GM12872 (cell line): ENCODE data around the gene MARK3.

ENCODE experiments used
- TF ChIP-seq, protein P1 (sequence below): IDR thresholded peaks from 3 replicates; pipeline ENCODE4 v1.5.1; 2011; ENCODE audit warnings: low read depth, mild to moderate bottlenecking, low read length, moderate library complexity; ENCODE audit not compliant: insufficient read depth

Gene MARK3

GRCh38 chr14:103543721-103544387, 158.6 kb downstream of the MARK3 start:
- TF ChIP-seq, protein P1, sequence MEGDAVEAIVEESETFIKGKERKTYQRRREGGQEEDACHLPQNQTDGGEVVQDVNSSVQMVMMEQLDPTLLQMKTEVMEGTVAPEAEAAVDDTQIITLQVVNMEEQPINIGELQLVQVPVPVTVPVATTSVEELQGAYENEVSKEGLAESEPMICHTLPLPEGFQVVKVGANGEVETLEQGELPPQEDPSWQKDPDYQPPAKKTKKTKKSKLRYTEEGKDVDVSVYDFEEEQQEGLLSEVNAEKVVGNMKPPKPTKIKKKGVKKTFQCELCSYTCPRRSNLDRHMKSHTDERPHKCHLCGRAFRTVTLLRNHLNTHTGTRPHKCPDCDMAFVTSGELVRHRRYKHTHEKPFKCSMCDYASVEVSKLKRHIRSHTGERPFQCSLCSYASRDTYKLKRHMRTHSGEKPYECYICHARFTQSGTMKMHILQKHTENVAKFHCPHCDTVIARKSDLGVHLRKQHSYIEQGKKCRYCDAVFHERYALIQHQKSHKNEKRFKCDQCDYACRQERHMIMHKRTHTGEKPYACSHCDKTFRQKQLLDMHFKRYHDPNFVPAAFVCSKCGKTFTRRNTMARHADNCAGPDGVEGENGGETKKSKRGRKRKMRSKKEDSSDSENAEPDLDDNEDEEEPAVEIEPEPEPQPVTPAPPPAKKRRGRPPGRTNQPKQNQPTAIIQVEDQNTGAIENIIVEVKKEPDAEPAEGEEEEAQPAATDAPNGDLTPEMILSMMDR: no peak

DNA sequence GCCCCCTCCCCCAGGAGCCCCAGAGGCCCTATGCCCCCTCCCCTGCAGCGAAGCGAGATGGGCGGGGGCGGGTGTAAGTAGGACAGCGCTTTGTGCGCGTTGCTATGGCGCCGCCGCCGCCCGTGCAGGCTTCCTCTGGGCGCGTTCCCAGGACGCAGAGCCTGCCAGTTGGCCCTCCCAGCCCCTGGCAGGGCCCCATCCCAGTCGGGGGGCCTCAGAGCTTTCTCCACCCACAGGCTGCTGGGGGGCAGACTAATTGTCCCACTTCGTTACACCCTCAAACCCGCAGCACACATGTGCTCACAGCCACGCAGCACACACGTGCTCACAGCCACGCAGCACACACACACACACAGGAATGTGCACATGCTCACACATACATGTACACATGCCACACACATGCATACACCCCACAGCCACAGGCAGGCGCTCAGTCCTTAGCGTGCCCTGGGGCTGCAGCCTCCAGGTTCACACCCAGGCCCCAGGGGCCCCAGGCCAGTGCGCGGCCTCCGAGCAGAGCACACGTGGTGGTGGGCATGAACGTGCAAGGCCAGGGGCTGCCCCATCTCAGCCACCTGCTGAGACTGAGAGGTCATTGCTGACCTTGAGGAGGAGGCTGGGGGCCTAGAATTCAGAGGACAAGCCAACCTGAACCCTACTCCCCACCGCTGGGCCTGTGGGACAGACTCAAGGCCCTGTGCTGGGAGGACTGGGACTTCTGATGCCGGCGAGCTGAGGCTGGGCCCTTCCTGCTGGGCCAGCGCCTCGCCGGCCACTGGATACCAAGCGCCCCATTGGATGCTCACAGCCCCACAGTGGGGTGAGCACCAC, 159.4 kb downstream of the MARK3 start:
- TF ChIP-seq, protein P1: no peak

GRCh38 chr14:103545219-103545914, 160.2 kb downstream of the MARK3 start:
- TF ChIP-seq, protein P1: no peak

DNA sequence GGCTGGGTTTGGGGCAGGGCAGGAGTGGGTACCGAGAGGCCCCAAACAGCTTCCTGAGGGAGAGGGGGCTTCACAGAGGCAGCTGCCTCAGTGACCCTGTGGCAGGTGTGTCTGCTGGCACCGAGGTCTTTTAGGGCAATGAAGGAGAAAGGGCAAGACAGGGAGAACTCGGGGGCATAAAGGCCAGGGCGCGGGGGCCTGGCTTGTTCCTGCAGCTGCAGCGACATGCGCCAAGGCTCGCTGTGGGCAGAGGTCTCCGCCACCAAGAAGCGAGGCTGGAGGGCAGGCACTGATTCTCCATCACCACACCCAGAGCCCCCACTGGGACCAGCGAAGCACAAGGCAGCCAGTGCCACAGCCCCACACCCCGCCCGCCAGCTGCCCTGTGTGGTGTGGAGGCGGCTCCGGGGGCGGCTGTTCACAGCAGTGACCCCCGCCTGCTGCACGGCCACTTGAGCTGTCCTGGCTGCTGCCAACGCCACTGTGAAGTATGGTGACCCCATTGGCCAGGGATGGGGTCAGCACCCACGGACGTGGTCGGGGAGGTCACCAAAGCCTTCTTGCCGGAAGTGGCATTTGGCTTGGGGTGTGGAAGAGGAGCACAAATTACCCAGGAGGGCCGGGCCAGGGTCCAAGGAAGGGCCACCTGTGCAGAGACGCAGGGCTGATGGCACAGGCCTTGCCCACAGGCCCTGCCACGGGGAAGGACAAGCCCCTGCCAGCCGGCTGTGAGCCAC, 160.9 kb downstream of the MARK3 start:
- TF ChIP-seq, protein P1: no peak

DNA sequence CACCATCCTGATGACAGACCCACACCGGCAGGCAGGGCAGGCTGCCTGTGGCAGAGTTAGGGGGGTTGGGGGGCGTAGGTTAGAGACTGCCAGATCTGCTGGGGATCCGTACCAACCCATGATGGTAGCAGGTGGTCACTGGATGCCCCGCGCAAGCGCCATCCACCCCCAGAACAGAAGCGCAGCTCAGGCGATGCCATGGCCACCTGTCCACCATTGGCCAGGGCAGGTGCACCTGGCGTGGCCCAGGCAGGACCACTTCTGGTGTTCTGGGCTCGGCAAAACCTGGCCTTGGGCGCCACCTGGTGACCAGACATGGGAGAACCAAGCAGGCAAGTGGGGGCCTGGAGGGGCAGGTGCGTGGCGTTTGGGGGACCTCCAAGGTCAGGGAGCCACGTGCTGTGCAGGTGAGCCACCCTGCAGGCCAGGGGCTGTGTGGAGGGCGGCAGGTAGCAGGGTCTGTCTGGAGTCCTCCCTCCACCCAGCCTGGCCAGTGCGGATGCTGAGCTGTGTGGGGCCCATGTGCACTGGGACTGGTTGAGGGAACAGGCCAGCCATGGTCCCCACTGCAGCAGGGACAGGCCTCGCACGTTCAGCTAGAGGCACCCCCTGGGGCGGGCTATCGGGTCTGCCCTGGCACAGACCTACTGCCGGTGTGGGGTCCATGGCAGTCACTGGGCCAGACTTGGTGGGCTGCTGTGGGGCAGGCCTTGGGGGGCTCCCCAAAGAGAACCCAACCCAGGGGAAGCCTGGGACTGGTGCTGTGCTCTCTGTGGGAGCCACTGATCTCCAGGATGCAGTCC, 161.6 kb downstream of the MARK3 start:
- TF ChIP-seq, protein P1: peak; percentile 86

- TF ChIP-seq, protein P1: no peak
Measured at GRCh38 chr14:103547455-103547940, 162.3 kb downstream of the MARK3 start.
